ENCODE measurements around the gene TAOK1. TPM values are rescaled to one million over a fixed set of nuclear protein-coding genes. Genes with fewer than 3 reads are reported as not detected.

TAOK1 gene
- total and polyA plus RNA-seq, 2 experiments from 2014 or later: 5.8 to 43.1 TPM

GRCh38 chr17:29393436-29393835 lies 3.3 kb downstream of the TAOK1 start:
- Histone ChIP-seq H3K27ac (peak overlapping the region; percentile 18), H3K27me3 (no peaks in the 10 kb centered on the region), H3K4me3 (no peak overlapping the region), H3K9me3 (ENCODE audit: low read depth) (no peaks in the 10 kb centered on the region), H3K36me3 (no peaks in the 10 kb centered on the region), H3K4me1 (ENCODE audit: low read depth) (peaks cover 24% of the 10 kb centered on the region)
- peak in 1 of 2 donors; percentile 65 for DNase-seq (ENCODE audit: low read depth in 1 of 2, low spot score in 1 of 2)
- no peak for TF ChIP-seq CTCF (IDR thresholded peaks at IDR 0.05; ENCODE audit: low read depth, low read length)

- Histone ChIP-seq H3K36me3 (no peaks in the 10 kb centered on the region), H3K27me3 (no peaks in the 10 kb centered on the region), H3K9me3 (ENCODE audit: low read depth) (no peaks in the 10 kb centered on the region), H3K27ac (no peak overlapping the region), H3K4me1 (ENCODE audit: low read depth) (peaks cover 24% of the 10 kb centered on the region), H3K4me3 (no peak overlapping the region)
- no peak for DNase-seq (ENCODE audit: low read depth in 1 of 2, low spot score in 1 of 2)
- no peak for TF ChIP-seq CTCF (IDR thresholded peaks at IDR 0.05; ENCODE audit: low read depth, low read length)
Measured at GRCh38 chr17:29394761-29395160, 4.6 kb downstream of the TAOK1 start.

GRCh38 chr17:29396066-29396465 lies 5.9 kb downstream of the TAOK1 start:
- H3K4me3 ChIP-seq: no peak overlapping the region
- no peak for TF ChIP-seq CTCF (IDR thresholded peaks at IDR 0.05; ENCODE audit: low read depth, low read length)
- no peak overlapping the region for H3K27ac ChIP-seq
- no peaks in the 10 kb centered on the region for H3K27me3 ChIP-seq
- H3K36me3 ChIP-seq: peaks cover 2% of the 10 kb centered on the region
- DNase-seq (ENCODE audit: low read depth in 1 of 2, low spot score in 1 of 2): no peak
- H3K4me1 ChIP-seq (ENCODE audit: low read depth): peaks cover 24% of the 10 kb centered on the region
- H3K9me3 ChIP-seq (ENCODE audit: low read depth): no peaks in the 10 kb centered on the region

DNA sequence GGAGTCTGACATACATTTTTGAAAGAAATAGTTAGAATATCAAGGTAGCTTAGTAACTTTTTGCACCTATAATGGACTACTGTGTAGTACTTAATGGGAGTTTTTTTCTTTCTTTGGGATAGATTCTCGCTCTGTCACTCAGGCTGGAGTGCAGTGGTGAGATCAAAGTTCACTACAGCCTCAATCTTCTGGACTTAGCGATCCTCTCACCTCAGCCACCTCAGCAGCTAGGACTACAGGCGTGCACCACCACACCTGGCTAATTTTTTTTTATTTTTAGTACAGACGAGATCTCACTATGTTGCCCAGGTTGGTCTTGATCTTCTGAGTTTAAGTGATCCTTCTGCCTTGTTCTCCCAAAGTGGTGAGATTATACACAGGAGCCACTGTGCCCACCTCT lies 9.5 kb downstream of the TAOK1 start:
- H3K36me3 ChIP-seq: peaks cover 7% of the 10 kb centered on the region
- no peak for DNase-seq (ENCODE audit: low read depth in 1 of 2, low spot score in 1 of 2)
- H3K9me3 ChIP-seq (ENCODE audit: low read depth): no peaks in the 10 kb centered on the region
- no peaks in the 10 kb centered on the region for H3K27me3 ChIP-seq
- H3K4me3 ChIP-seq: no peak overlapping the region
- H3K27ac ChIP-seq: no peak overlapping the region
- no peak for TF ChIP-seq CTCF (IDR thresholded peaks at IDR 0.05; ENCODE audit: low read depth, low read length)
- H3K4me1 ChIP-seq (ENCODE audit: low read depth): no peaks in the 10 kb centered on the region

DNA sequence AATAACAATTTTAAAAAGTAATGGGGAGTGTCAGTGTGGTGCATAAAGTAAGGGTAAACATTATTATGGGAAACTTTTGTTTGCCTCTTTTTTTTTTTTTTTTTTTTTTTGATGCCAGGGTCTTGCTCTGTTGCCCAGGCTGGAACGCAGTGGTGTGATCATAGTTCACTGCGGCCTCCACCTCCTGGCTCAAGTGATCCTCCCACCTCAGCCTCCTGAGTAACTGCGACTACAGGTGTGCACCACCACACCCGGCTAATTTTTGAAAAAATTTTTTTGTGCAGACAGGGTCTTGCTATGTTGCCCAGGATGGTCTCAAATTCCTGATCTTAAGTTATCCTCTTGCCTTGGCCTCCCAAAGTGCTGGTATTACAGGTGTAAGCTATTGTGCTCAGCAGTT lies 10.7 kb downstream of the TAOK1 start:
- no peaks in the 10 kb centered on the region for H3K9me3 ChIP-seq (ENCODE audit: low read depth)
- TF ChIP-seq CTCF (IDR thresholded peaks at IDR 0.05; ENCODE audit: low read depth, low read length): no peak
- H3K4me1 ChIP-seq (ENCODE audit: low read depth): no peaks in the 10 kb centered on the region
- no peak for DNase-seq (ENCODE audit: low read depth in 1 of 2, low spot score in 1 of 2)
- no peak overlapping the region for H3K4me3 ChIP-seq
- no peak overlapping the region for H3K27ac ChIP-seq
- H3K27me3 ChIP-seq: no peaks in the 10 kb centered on the region
- H3K36me3 ChIP-seq: peaks cover 7% of the 10 kb centered on the region

DNA sequence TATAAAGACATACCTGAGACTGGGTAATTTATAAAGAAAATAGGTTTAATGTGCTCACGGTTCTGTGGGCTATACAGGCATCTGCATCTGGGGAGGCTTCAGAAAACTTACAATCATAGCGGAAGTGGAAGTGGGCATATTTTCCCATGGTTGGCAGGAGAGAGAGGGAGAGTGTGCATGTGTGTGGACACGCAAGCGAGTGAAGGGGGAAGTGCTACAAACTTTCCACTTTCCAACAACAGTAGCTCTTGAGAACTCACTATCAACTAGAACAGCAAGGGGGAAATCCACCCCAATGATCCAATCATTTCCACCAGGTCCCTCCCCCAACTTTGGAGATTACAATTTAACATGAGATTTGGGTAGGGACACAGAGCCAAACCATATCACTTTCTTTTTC lies 11.1 kb downstream of the TAOK1 start:
- H3K27ac ChIP-seq: no peak overlapping the region
- DNase-seq (ENCODE audit: low read depth in 1 of 2, low spot score in 1 of 2): no peak
- no peaks in the 10 kb centered on the region for H3K4me1 ChIP-seq (ENCODE audit: low read depth)
- no peaks in the 10 kb centered on the region for H3K27me3 ChIP-seq
- TF ChIP-seq CTCF (IDR thresholded peaks at IDR 0.05; ENCODE audit: low read depth, low read length): no peak
- peaks cover 7% of the 10 kb centered on the region for H3K36me3 ChIP-seq
- H3K4me3 ChIP-seq: no peak overlapping the region
- H3K9me3 ChIP-seq (ENCODE audit: low read depth): no peaks in the 10 kb centered on the region

Data from cardiac muscle cell (in vitro differentiated cells and primary cell).